ENCODE data around the gene ASAP2.

The ASAP2 gene

GRCh38 chr2:9300829-9301453 lies 94.3 kb downstream of the ASAP2 start:
- DNase-seq: no peak

GRCh38 chr2:9302755-9303154 lies 96.1 kb downstream of the ASAP2 start:
- no peak for DNase-seq

GRCh38 chr2:9303528-9304225 lies 97.1 kb downstream of the ASAP2 start:
- no peak for DNase-seq

- no peak for DNase-seq
These were observed 100.3 kb downstream of the ASAP2 start for GRCh38 chr2:9306911-9307310.

- DNase-seq: no peak
These were observed 100.9 kb downstream of the ASAP2 start for GRCh38 chr2:9307535-9307934.

- no peak for DNase-seq
These were observed 101.8 kb downstream of the ASAP2 start for GRCh38 chr2:9308186-9308955.

GRCh38 chr2:9309147-9309546 lies 102.5 kb downstream of the ASAP2 start:
- no peak for DNase-seq

GRCh38 chr2:9310377-9310776 lies 103.8 kb downstream of the ASAP2 start:
- peak; percentile 77 for DNase-seq

GRCh38 chr2:9310798-9311197 lies 104.2 kb downstream of the ASAP2 start:
- DNase-seq: no peak

- DNase-seq: peak; percentile 72
These were observed 104.9 kb downstream of the ASAP2 start for GRCh38 chr2:9311488-9311887.

GRCh38 chr2:9312591-9312990 lies 106.0 kb downstream of the ASAP2 start:
- DNase-seq: no peak

GRCh38 chr2:9313443-9313842 lies 106.8 kb downstream of the ASAP2 start:
- no peak for DNase-seq

GRCh38 chr2:9315280-9315847 lies 108.8 kb downstream of the ASAP2 start:
- no peak for DNase-seq

GRCh38 chr2:9317559-9317958 lies 110.9 kb downstream of the ASAP2 start:
- no peak for DNase-seq

- no peak for DNase-seq
These were observed 112.1 kb downstream of the ASAP2 start for GRCh38 chr2:9318461-9319337.

- DNase-seq: no peak
These were observed 112.7 kb downstream of the ASAP2 start for GRCh38 chr2:9319338-9319715.

GRCh38 chr2:9322576-9322975 lies 116.0 kb downstream of the ASAP2 start:
- DNase-seq: no peak

- no peak for DNase-seq
These were observed 118.8 kb downstream of the ASAP2 start for GRCh38 chr2:9325428-9325827.

- DNase-seq: no peak
These were observed 120.4 kb downstream of the ASAP2 start for GRCh38 chr2:9326975-9327374.

- DNase-seq: no peak
These were observed 121.3 kb downstream of the ASAP2 start for GRCh38 chr2:9327873-9328352.

- DNase-seq: no peak
These were observed 122.3 kb downstream of the ASAP2 start for GRCh38 chr2:9328931-9329330.

- no peak for DNase-seq
These were observed 122.9 kb downstream of the ASAP2 start for GRCh38 chr2:9329497-9329896.
